GM08714 (cell line): ENCODE measurements around the gene SEMG2.

Experiments used
- H3K4me3 ChIP-seq: fragments of 200-500 bp; sonication (Bioruptor generic); 2 replicates; pipeline ENCODE4 v1.5.1; 2014; ENCODE audit warnings: mild to moderate bottlenecking, low read length, inconsistent platforms
- ZNF274 ChIP-seq: IDR thresholded peaks from 2 replicates; pipeline ENCODE4 v1.6.1; 2012; ENCODE audit warnings: mild to moderate bottlenecking, low read depth, low read length

The SEMG2 gene

GRCh38 chr20:45211569-45212474, 9.4 kb upstream of the SEMG2 start:
- no peak overlapping the region for H3K4me3 ChIP-seq
- TF ChIP-seq ZNF274, result no peak

- no peak overlapping the region for H3K4me3 ChIP-seq
- TF ChIP-seq ZNF274, result no peak
Measured at GRCh38 chr20:45212836-45213235, 8.3 kb upstream of the SEMG2 start.

- H3K4me3 ChIP-seq, result no peak overlapping the region
- no peak for TF ChIP-seq ZNF274
Measured at GRCh38 chr20:45218124-45218523, 3.0 kb upstream of the SEMG2 start.

GRCh38 chr20:45218636-45219035, 2.5 kb upstream of the SEMG2 start:
- H3K4me3 ChIP-seq, result no peak overlapping the region
- no peak for TF ChIP-seq ZNF274

GRCh38 chr20:45223136-45223535, 2.0 kb downstream of the SEMG2 start:
- TF ChIP-seq ZNF274, result no peak
- H3K4me3 ChIP-seq, result no peak overlapping the region

- no peak for TF ChIP-seq ZNF274
Measured at GRCh38 chr20:45226287-45226686, 5.1 kb downstream of the SEMG2 start.

GRCh38 chr20:45229264-45230056, 8.3 kb downstream of the SEMG2 start:
- no peak for TF ChIP-seq ZNF274
- no peak overlapping the region for H3K4me3 ChIP-seq

More at GRCh38 chr20:45226287-45226686, 5.1 kb downstream of the SEMG2 start:
- H3K4me3 ChIP-seq, result no peak overlapping the region

- TF ChIP-seq ZNF274, result no peak
- no peak overlapping the region for H3K4me3 ChIP-seq
Measured at GRCh38 chr20:45230631-45231030, 9.5 kb downstream of the SEMG2 start.

GRCh38 chr20:45235995-45236394, 14.8 kb downstream of the SEMG2 start:
- no peak overlapping the region for H3K4me3 ChIP-seq
- TF ChIP-seq ZNF274, result no peak

- no peak overlapping the region for H3K4me3 ChIP-seq
- no peak for TF ChIP-seq ZNF274
Measured at GRCh38 chr20:45238139-45238538, 17.0 kb downstream of the SEMG2 start.

- no peak for TF ChIP-seq ZNF274
- no peak overlapping the region for H3K4me3 ChIP-seq
Measured at GRCh38 chr20:45246109-45246508, 24.9 kb downstream of the SEMG2 start.

- H3K4me3 ChIP-seq, result no peak overlapping the region
- TF ChIP-seq ZNF274, result no peak
Measured at GRCh38 chr20:45247865-45248264, 26.7 kb downstream of the SEMG2 start.

- TF ChIP-seq ZNF274, result no peak
- H3K4me3 ChIP-seq, result no peak overlapping the region
Measured at GRCh38 chr20:45248609-45249008, 27.4 kb downstream of the SEMG2 start.

GRCh38 chr20:45251884-45252560, 30.8 kb downstream of the SEMG2 start:
- H3K4me3 ChIP-seq, result no peak overlapping the region
- TF ChIP-seq ZNF274, result no peak
